GM19467 (cell line): ENCODE data around the gene ZNF33A.
"Not testable (repeated sequence)": the region's sequence is repeated elsewhere in the genome, so short reads cannot be mapped to it uniquely, and the experiment has no call there.

Experiments used
- ATAC-seq: cut with Tn5 transposase; IDR thresholded peaks from one replicate; pipeline ENCODE4 v1.9.1; 2021; ENCODE audit warnings: mild to moderate bottlenecking, moderate library complexity; ENCODE audit not compliant: unreplicated experiment

The ZNF33A gene

GRCh38 chr10:38010119-38010903 lies at the start of gene ZNF33A:
TSS of gene ZNF33A (plus strand) at chr10:38010675. CDS start at chr10:38012342, 1,667 bp downstream.
- ATAC-seq = peak; percentile 84

GRCh38 chr10:37965006-37965405 lies 45.5 kb upstream of the ZNF33A start:
- ATAC-seq = no peak

DNA sequence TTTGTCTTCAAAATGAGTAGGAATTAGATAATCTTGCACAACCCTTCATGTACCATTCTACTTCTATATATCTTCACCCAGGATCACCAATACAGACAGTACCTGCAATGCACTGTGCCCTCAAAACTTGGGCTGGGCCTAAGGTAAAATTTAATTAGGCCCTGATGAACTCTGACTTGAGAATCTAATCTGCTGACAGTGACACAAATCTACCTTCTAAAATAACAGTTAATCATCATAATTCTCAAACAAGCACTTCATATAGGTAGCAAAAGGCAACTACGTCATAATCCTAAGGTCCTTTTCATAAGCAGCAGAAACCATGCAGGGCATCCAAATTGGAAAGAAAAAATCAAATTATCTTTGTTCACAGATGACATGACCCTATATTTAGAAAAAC lies 38.1 kb upstream of the ZNF33A start:
- ATAC-seq = no peak

GRCh38 chr10:37975401-37975991 lies 35.0 kb upstream of the ZNF33A start:
- no peak for ATAC-seq

DNA sequence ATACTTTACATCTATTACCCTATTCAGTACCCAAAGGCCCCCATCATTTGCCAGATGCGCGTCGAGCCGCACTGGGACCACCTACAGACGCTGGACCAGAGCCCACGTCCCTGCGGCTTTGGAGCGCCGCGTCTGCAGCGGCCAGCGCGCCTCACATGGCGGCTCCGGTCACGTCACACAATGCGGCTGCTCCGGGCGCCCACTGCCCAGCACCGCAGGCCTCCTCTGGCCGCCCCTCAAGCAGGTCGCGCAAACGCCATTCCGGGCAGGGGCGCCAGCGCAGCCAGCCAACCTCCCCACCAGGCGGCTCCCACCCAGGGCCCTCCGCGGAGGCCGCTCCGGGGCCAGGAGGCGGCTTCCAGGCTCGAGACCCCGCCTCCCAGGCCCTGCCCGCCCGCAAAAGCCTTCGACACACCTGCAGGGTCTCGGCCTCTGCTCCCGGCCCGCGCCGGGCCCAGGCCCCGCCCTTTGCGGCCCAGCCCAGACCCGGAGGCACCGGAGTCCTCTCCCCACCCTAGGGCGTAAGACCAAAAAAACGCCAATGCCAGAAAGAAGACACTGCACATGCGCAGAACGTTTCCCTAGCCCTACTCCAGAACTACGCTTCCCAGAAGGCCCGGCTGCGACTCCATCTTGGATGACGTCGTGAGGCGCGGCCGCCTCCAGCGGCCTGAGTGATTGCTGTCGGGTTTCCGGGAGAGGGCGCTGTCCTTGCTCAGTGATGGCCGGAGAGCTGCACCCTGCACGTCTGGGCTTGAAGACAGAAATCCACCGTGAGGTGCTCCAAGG lies 34.2 kb upstream of the ZNF33A start, which contains the start of gene ZNF25:
TSS of gene ZNF25 (minus strand) at position 557 of the 789 bp plus-strand sequence. CDS start 4,925 bp downstream, outside the sequence.
- peak; percentile 95 for ATAC-seq

GRCh38 chr10:37976880-37977203 lies 33.6 kb upstream of the ZNF33A start:
- ATAC-seq = no peak

DNA sequence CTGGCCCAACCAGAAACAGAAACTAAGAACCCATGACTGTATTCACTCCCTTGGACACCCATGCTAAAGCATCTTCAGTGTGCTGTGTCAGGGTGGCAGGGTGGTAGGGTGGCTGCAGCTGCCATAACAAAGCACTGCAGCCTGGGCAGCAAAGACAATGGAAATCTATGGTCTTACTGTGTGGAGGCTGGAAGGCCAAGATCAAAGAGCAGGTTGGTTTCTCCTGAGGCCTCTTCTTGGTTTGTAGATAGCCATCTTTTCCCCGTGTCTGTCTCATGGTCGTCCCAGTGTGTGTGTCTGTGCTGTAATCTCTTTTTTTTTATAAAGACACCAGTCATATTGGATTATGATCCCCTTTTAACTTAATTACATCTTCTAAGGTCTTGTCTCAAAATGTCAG lies 18.8 kb upstream of the ZNF33A start:
- no peak for ATAC-seq

- no peak for ATAC-seq
Observed at GRCh38 chr10:37992083-37992482, 18.4 kb upstream of the ZNF33A start.

- ATAC-seq = not testable (repeated sequence)
Observed at GRCh38 chr10:37998920-37999319, 11.6 kb upstream of the ZNF33A start.

DNA sequence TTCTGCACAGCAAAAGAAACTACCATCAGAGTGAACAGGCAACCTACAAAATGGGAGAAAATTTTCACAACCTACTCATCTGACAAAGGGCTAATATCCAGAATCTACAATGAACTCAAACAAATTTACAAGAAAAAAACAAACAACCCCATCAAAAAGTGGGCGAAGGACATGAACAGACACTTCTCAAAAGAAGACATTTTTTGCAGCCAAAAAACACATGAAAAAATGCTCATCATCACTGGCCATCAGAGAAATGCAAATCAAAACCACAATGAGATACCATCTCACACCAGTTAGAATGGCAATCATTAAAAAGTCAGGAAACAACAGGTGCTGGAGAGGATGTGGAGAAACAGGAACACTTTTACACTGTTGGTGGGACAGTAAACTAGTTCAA lies 10.0 kb upstream of the ZNF33A start:
- not testable (repeated sequence) for ATAC-seq

GRCh38 chr10:38003026-38003425 lies 7.4 kb upstream of the ZNF33A start:
- no peak for ATAC-seq

- no peak for ATAC-seq
Observed at GRCh38 chr10:38003588-38003987, 6.9 kb upstream of the ZNF33A start.

DNA sequence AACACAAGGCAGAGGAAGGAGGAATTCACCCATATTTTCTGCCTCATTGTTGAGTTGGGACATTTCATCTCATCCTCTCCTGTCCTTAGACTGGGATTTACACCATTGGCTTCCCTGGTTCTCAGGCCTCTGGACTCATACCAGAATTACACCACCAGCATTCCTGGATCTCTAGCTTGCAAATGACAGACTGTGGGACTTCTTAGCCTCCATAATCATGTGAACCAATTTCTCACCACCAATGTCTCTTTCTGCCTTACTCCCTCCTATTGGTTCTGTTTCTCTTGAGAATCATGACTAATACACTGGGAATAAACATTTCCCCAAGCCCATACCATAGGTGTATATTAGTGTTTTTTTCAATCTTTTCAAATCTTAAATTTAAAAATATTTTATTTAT lies 2.9 kb upstream of the ZNF33A start:
- ATAC-seq = no peak

DNA sequence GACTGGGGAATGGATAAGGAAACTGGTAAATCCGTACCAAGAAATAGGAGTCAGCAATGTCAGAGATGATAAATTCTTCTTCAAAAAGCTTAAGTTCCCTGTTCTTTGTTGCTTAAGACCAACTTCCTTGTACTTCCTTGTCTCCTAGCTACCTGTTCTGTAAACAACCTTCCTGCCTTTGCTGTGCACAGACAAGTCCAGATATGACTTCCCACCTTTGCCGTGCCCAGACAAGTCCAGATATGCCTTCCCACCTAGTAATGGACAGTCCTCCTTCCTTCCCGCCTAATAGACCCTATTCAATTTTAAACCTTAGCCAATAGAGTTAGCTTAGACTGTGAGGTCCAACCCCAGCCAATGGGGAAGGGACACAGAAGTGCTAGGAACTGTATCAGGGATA lies 2.5 kb upstream of the ZNF33A start:
- no peak for ATAC-seq

DNA sequence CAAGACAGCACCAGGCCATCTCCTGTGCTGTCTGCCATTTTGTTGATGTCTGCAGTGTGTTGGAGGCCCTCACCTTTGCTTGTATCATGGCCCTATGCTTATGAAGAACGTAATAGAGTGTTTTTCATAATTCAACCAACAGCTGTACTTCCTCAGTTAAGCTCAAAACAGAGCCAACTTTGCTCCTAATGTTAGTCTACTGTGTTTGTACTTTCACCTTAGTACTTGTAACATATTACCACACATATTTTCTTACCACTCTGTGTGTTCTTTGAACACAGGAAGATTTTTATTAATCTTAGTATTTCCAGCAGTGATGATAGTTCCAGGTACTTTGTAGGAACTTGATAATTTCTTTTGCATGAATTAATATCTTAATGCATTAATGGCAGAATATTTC lies 5.9 kb downstream of the ZNF33A start:
- no peak for ATAC-seq

- not testable (repeated sequence) for ATAC-seq
Observed at GRCh38 chr10:38019124-38019523, 8.6 kb downstream of the ZNF33A start.

GRCh38 chr10:38025283-38025682 lies 14.8 kb downstream of the ZNF33A start:
- ATAC-seq = peak; percentile 83

- ATAC-seq = no peak
Observed at GRCh38 chr10:38027986-38028385, 17.5 kb downstream of the ZNF33A start.

DNA sequence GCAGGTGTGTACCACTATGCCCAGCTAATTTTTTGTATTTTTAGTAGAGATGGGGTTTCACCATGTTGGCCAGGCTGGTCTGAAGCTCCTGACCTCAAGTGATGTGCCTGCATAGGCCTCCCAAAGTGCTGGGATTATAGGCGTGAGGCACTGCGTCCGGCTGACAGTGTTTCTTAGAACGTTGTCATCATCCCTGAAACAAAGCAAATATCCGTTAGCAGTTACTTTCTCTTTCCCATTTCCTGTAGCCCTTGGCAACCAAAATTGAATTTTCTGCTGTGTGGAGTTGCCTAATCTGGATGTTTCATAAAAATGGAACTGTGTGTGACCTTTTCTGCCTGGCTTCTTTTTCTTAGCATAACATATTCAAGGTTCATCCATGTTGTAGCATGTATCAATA lies 22.4 kb downstream of the ZNF33A start:
- ATAC-seq = no peak

GRCh38 chr10:38038107-38038931 lies 27.8 kb downstream of the ZNF33A start:
- peak; percentile 87 for ATAC-seq

DNA sequence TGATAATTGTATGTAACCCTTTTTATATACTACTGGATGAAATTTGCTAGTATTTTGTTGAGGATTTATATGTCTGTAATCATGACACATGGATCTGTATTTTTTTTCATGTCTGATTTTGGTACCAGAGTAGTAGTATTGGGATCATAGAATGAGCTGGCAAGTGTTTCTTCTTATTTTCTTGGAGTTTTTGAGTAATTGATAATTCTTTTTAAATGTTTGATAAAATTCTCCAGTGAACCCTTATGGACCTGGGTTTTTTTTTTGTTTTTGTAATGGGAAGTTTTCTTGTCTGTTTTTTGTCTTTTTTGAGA lies 28.4 kb downstream of the ZNF33A start:
- ATAC-seq = peak; percentile 11
